Liver (tissue), 3 donors: ENCODE measurements around the gene CDKN2AIPNL.

Source experiments
- FOXA1 ChIP-seq: IDR thresholded peaks from 2 replicates; pipeline ENCODE4 v1.6.1; 2016; ENCODE audit warnings: antibody characterized with exemption
- HNF4G ChIP-seq: IDR thresholded peaks from 2 replicates; pipeline ENCODE4 v1.6.1; 2016; ENCODE audit warnings: antibody characterized with exemption
- NR2F2 ChIP-seq: IDR thresholded peaks from 2 replicates; pipeline ENCODE4 v1.6.1; 2016; ENCODE audit warnings: antibody characterized with exemption
- TF ChIP-seq, protein P1 (sequence below): fragments of 150-350 bp; IDR thresholded peaks from 2 replicates; pipeline ENCODE4 v1.5.1; 2017; ENCODE audit warnings: improper control_type of control experiment, low read depth, low read length; ENCODE audit not compliant: missing input control
- TF ChIP-seq, protein P2 (sequence below): IDR thresholded peaks from 2 replicates; pipeline ENCODE4 v1.6.1; 2016; ENCODE audit warnings: antibody characterized with exemption
- TF ChIP-seq, protein P3 (sequence below): IDR thresholded peaks from 2 replicates; pipeline ENCODE4 v1.6.1; 2016; ENCODE audit warnings: antibody characterized with exemption, mild to moderate bottlenecking
- donor health status: healthy.
- donor health status: healthy.

DNA sequence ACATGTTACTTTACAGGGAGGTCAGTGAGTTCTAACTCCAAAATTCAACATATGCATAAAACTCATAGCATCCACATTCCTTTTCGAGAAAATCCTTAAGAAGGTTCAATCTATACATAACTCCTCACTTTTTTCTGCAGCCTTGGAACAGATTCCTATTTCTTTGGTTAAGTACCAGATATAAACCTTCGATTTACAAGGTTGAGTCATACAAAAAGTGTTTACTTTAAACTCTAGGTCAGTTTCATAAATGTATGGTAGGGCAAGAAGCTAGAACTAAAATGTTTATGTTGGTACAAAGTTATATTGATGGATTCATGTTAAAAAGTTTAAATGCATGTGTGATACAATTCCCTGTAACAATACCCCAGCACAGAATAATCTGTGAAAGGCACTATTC lies 19.4 kb downstream of the CDKN2AIPNL start:
- TF ChIP-seq, protein P1, sequence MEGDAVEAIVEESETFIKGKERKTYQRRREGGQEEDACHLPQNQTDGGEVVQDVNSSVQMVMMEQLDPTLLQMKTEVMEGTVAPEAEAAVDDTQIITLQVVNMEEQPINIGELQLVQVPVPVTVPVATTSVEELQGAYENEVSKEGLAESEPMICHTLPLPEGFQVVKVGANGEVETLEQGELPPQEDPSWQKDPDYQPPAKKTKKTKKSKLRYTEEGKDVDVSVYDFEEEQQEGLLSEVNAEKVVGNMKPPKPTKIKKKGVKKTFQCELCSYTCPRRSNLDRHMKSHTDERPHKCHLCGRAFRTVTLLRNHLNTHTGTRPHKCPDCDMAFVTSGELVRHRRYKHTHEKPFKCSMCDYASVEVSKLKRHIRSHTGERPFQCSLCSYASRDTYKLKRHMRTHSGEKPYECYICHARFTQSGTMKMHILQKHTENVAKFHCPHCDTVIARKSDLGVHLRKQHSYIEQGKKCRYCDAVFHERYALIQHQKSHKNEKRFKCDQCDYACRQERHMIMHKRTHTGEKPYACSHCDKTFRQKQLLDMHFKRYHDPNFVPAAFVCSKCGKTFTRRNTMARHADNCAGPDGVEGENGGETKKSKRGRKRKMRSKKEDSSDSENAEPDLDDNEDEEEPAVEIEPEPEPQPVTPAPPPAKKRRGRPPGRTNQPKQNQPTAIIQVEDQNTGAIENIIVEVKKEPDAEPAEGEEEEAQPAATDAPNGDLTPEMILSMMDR: no peak
- TF ChIP-seq FOXA1 (no peak), HNF4G (no peak), NR2F2 (no peak)
- TF ChIP-seq, protein P2, sequence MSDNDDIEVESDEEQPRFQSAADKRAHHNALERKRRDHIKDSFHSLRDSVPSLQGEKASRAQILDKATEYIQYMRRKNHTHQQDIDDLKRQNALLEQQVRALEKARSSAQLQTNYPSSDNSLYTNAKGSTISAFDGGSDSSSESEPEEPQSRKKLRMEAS: no peak
- TF ChIP-seq, protein P3, sequence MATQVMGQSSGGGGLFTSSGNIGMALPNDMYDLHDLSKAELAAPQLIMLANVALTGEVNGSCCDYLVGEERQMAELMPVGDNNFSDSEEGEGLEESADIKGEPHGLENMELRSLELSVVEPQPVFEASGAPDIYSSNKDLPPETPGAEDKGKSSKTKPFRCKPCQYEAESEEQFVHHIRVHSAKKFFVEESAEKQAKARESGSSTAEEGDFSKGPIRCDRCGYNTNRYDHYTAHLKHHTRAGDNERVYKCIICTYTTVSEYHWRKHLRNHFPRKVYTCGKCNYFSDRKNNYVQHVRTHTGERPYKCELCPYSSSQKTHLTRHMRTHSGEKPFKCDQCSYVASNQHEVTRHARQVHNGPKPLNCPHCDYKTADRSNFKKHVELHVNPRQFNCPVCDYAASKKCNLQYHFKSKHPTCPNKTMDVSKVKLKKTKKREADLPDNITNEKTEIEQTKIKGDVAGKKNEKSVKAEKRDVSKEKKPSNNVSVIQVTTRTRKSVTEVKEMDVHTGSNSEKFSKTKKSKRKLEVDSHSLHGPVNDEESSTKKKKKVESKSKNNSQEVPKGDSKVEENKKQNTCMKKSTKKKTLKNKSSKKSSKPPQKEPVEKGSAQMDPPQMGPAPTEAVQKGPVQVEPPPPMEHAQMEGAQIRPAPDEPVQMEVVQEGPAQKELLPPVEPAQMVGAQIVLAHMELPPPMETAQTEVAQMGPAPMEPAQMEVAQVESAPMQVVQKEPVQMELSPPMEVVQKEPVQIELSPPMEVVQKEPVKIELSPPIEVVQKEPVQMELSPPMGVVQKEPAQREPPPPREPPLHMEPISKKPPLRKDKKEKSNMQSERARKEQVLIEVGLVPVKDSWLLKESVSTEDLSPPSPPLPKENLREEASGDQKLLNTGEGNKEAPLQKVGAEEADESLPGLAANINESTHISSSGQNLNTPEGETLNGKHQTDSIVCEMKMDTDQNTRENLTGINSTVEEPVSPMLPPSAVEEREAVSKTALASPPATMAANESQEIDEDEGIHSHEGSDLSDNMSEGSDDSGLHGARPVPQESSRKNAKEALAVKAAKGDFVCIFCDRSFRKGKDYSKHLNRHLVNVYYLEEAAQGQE: no peak
